Purkinje cell (primary cell): ENCODE measurements around the gene PRR23B. TPM values are rescaled to one million over a fixed set of nuclear protein-coding genes. Genes with fewer than 3 reads are reported as not detected.

Source experiments
- polyA plus RNA-seq: library from polyadenylated mRNA; unstranded; fragments of >200 nt; fragmentation: Nextera tagmentation; gene quantifications from 2 replicates; pipeline ENCODE4 v1.2.1, GENCODE V29; 2014

Gene PRR23B
- polyA plus RNA-seq: not detected in 2 replicates

GRCh38 chr3:139020868-139021234 is at the start of gene PRR23B:
Gene PRR23B (minus strand): TSS chr3:139020926. CDS start chr3:139020661, 265 bp downstream.

GRCh38 chr3:139044366-139045210 is 23.9 kb upstream of the PRR23B start, which contains the start of gene PRR23C:
Gene PRR23C (minus strand): TSS chr3:139044892. CDS start chr3:139044620, 272 bp downstream.

DNA sequence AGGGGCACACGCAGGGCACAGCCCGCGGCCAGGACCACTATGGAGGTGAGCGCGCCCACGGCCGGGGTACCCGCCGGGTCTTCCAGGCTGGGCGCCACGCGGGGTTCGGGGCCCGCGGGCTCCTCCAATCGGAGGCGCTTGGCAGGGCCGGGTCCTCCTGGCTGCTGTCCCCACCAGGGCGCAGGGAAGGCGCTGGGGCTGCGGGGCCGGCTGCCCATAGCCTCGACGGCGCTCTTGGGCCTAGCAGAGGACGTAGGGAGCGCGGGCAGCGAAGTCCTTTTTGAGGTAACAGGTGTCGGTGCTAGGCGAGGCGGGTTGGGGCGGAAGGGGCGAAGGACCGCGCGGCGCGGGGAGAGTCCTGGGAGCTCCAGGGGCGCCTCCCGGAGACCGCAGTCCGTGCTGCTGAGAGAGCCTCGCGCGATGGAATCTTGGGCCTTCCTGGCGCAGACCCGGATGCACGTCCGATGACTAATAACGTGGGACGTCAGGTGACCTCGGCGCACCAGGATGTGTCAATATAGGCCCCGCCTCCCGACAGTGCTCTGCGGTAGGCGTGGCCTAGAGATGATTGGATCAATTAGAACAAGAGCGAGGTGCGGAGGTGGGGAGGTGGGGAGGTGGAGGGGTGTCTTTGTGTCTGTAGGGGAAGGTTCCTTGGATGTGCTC is 14.5 kb downstream of the PRR23B start, which contains the start of gene PRR23A:
PRR23A (minus strand) TSS at position 218 of the 666 bp plus-strand sequence; CDS start at position 218, 0 bp downstream.

Other genes starting within 250 kb of the PRR23B start
- 41.4 and 46.9 TPM in 2 replicates for gene PIK3CB, start 186.0 kb downstream of the PRR23B start, polyA plus RNA-seq
- not detected in 2 replicates for gene FOXL2, start 73.8 kb downstream of the PRR23B start, polyA plus RNA-seq
- not detected in 2 replicates for gene FOXL2NB, start 73.7 kb downstream of the PRR23B start, polyA plus RNA-seq
- gene PRR23A, start 14.7 kb downstream of the PRR23B start, polyA plus RNA-seq: not detected in 2 replicates
- not detected in 2 replicates for gene PRR23C, start 24.0 kb upstream of the PRR23B start, polyA plus RNA-seq